ENCODE data around the gene EDEM3. TPM values are rescaled to one million over a fixed set of nuclear protein-coding genes. Genes with fewer than 3 reads are reported as not detected.

EDEM3 gene
- polyA plus RNA-seq, 1 donor (not counting 4 experiments of a cell fraction or from before 2014, with no cell fraction given): 23.6 TPM

DNA sequence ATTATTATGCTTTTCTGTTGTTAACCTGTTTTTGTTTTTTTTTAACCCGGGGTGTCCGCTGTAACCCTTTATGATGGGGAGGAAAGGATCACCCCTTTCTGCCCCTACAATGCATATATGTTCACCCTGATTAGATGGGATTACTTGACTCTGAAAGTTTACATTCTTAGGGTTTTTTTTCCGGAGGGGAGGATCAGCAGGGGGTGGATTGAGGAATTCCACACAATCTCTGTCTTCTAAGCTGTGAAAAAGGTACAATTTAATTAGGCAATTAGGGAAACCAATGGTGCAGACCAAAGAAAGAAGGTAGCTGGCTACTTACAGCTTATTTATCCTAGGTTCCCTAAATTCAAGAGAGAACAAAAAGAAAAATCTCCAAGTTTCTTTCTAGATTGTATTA, 58.3 kb downstream of the EDEM3 start:
- H3K27me3 ChIP-seq (ENCODE audit: control insufficient read depth, extremely low read depth, insufficient read depth, low read length): no peaks in the 10 kb centered on the region
- no peaks in the 10 kb centered on the region for H4K20me1 ChIP-seq (ENCODE audit: control insufficient read depth, extremely low read depth, insufficient read depth, low read length)
- no peak overlapping the region for H3K9ac ChIP-seq (ENCODE audit: control insufficient read depth, extremely low read depth, insufficient read depth, low read length)
- no peaks in the 10 kb centered on the region for H3K9me1 ChIP-seq (ENCODE audit: control insufficient read depth, extremely low read depth, insufficient read depth, low read length)
- no peaks in the 10 kb centered on the region for H3K9me3 ChIP-seq (ENCODE audit: control insufficient read depth, low read depth, low read length)
- H3K4me3 ChIP-seq (ENCODE audit: control insufficient read depth in 2 of 3, extremely low read depth in 1 of 3, insufficient read depth in 2 of 3, low read depth in 1 of 3, low read length in 3 of 3): no peak overlapping the region
- DNase-seq (ENCODE audit: low read depth, low spot score) (no peak), FAIRE-seq (no peak)
- dilution Hi-C loops (cut with MboI; ENCODE audit: extremely low pct_ligation_motif_present, low sequenced_read_pairs): no loop called here
- TF ChIP-seq, protein P1, sequence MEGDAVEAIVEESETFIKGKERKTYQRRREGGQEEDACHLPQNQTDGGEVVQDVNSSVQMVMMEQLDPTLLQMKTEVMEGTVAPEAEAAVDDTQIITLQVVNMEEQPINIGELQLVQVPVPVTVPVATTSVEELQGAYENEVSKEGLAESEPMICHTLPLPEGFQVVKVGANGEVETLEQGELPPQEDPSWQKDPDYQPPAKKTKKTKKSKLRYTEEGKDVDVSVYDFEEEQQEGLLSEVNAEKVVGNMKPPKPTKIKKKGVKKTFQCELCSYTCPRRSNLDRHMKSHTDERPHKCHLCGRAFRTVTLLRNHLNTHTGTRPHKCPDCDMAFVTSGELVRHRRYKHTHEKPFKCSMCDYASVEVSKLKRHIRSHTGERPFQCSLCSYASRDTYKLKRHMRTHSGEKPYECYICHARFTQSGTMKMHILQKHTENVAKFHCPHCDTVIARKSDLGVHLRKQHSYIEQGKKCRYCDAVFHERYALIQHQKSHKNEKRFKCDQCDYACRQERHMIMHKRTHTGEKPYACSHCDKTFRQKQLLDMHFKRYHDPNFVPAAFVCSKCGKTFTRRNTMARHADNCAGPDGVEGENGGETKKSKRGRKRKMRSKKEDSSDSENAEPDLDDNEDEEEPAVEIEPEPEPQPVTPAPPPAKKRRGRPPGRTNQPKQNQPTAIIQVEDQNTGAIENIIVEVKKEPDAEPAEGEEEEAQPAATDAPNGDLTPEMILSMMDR (optimal IDR thresholded peaks at IDR 0.05 in 1 of 3, IDR thresholded peaks at IDR 0.05 in 1 of 3, conservative IDR thresholded peaks at IDR 0.05 in 1 of 3; ENCODE audit: extremely low read depth in 1 of 3, insufficient read depth in 2 of 3, low read length in 3 of 3): no peak
- TF ChIP-seq EZH2 (IDR thresholded peaks at IDR 0.05; ENCODE audit: low read length): no peak
- no peak overlapping the region for H3K27ac ChIP-seq (ENCODE audit: control insufficient read depth, insufficient read depth, low read length)
- no peaks in the 10 kb centered on the region for H3K4me1 ChIP-seq (ENCODE audit: control insufficient read depth, extremely low read depth, insufficient read depth, low read length)
- H2AFZ ChIP-seq (ENCODE audit: control insufficient read depth, low read length): no peak overlapping the region
- H3K36me3 ChIP-seq (ENCODE audit: control insufficient read depth in 2 of 2, extremely low read depth in 1 of 2, insufficient read depth in 2 of 2, low read length in 2 of 2): peaks cover 3 to 5% of the 10 kb centered on the region in 2 experiments
- H3K4me2 ChIP-seq (ENCODE audit: control insufficient read depth, extremely low read depth, insufficient read depth, low read depth, low read length): no peak overlapping the region
- no peaks in the 10 kb centered on the region for H3K79me2 ChIP-seq (ENCODE audit: control insufficient read depth, insufficient read depth, low read length)

DNA sequence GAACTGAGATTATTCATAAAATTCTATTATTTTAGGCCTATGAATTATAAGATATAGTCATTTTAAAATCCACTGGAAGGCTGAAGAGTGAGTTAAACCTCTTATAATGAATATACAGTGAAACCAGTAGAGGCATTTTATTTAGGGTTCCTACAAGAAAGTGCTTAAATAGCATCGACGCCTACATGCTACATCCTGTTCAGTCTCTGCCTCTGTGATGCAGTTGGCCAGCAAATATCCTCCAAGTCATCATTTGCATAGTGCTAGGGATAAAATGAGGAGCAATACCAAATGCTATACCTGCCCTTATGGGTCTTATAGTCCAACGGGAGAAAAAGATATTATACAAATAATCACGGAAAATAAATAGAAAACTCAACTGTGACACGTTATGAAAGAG, 59.6 kb downstream of the EDEM3 start:
- no peaks in the 10 kb centered on the region for H3K79me2 ChIP-seq (ENCODE audit: control insufficient read depth, insufficient read depth, low read length)
- TF ChIP-seq, protein P1 (optimal IDR thresholded peaks at IDR 0.05 in 1 of 3, IDR thresholded peaks at IDR 0.05 in 1 of 3, conservative IDR thresholded peaks at IDR 0.05 in 1 of 3; ENCODE audit: extremely low read depth in 1 of 3, insufficient read depth in 2 of 3, low read length in 3 of 3): no peak

More for the DNA sequence above, 59.6 kb downstream of the EDEM3 start:
- Histone ChIP-seq H2AFZ (ENCODE audit: control insufficient read depth, low read length) (no peak overlapping the region), H4K20me1 (ENCODE audit: control insufficient read depth, extremely low read depth, insufficient read depth, low read length) (no peaks in the 10 kb centered on the region), H3K27me3 (ENCODE audit: control insufficient read depth, extremely low read depth, insufficient read depth, low read length) (no peaks in the 10 kb centered on the region), H3K36me3 (ENCODE audit: control insufficient read depth in 2 of 2, extremely low read depth in 1 of 2, insufficient read depth in 2 of 2, low read length in 2 of 2) (peaks cover 3 to 5% of the 10 kb centered on the region in 2 experiments), H3K27ac (ENCODE audit: control insufficient read depth, insufficient read depth, low read length) (no peak overlapping the region), H3K9ac (ENCODE audit: control insufficient read depth, extremely low read depth, insufficient read depth, low read length) (no peak overlapping the region), H3K9me3 (ENCODE audit: control insufficient read depth, low read depth, low read length) (no peaks in the 10 kb centered on the region), H3K4me2 (ENCODE audit: control insufficient read depth, extremely low read depth, insufficient read depth, low read depth, low read length) (no peak overlapping the region), H3K4me1 (ENCODE audit: control insufficient read depth, extremely low read depth, insufficient read depth, low read length) (no peaks in the 10 kb centered on the region), H3K9me1 (ENCODE audit: control insufficient read depth, extremely low read depth, insufficient read depth, low read length) (no peaks in the 10 kb centered on the region), H3K4me3 (ENCODE audit: control insufficient read depth in 2 of 3, extremely low read depth in 1 of 3, insufficient read depth in 2 of 3, low read depth in 1 of 3, low read length in 3 of 3) (no peak overlapping the region)
- FAIRE-seq: no peak
- dilution Hi-C loops (cut with MboI; ENCODE audit: extremely low pct_ligation_motif_present, low sequenced_read_pairs): no loop called here
- DNase-seq (ENCODE audit: low read depth, low spot score): no peak

Data from keratinocyte (primary cell).